Measurements from ENCODE around the gene BLNK.

The BLNK gene

GRCh38 chr10:96263176-96263575 is 8.2 kb downstream of the BLNK start:
- WGBS: 79% methylated on average over 4 of the region's 4 CpGs
- H4K8ac ChIP-seq (ENCODE audit: low read length): no peak overlapping the region
- no peaks in the 10 kb centered on the region for H3K36me3 ChIP-seq (ENCODE audit: control insufficient read depth in 1 of 2, insufficient read depth in 2 of 2, low read depth in 1 of 2, low read length in 2 of 2)
- no peaks in the 10 kb centered on the region for H3K4me1 ChIP-seq (ENCODE audit: control insufficient read depth, insufficient read depth, low read depth, low read length)
- H2AFZ ChIP-seq (ENCODE audit: low read depth, low read length): no peak overlapping the region
- no peak overlapping the region for H3K4ac ChIP-seq (ENCODE audit: low read depth in 1 of 2, low read length in 2 of 2)
- H2BK12ac ChIP-seq (ENCODE audit: low read length in 2 of 2): no peak overlapping the region
- no peak overlapping the region for H2BK120ac ChIP-seq (ENCODE audit: low read depth, low read length)
- no peak overlapping the region for H2AK5ac ChIP-seq (ENCODE audit: low read length, severe bottlenecking)
- H3K27ac ChIP-seq (ENCODE audit: low read length, poor library complexity, severe bottlenecking): no peak overlapping the region
- no peak overlapping the region for H2BK15ac ChIP-seq (ENCODE audit: low read depth, poor library complexity, severe bottlenecking)
- no peak overlapping the region for H4K91ac ChIP-seq (ENCODE audit: low read length)
- H3K9me3 ChIP-seq (ENCODE audit: control insufficient read depth, low read length): no peaks in the 10 kb centered on the region
- H3K27me3 ChIP-seq (ENCODE audit: control insufficient read depth in 1 of 2, insufficient read depth in 1 of 2, low read length in 2 of 2): peaks cover 0 to 3% of the 10 kb centered on the region in 2 experiments
- H3K4me3 ChIP-seq (ENCODE audit: insufficient read depth in 1 of 2, low read depth in 1 of 2, low read length in 2 of 2): no peak overlapping the region
- no peak overlapping the region for H3K18ac ChIP-seq (ENCODE audit: low read depth in 1 of 2, low read length in 2 of 2)
- no peak overlapping the region for H2BK5ac ChIP-seq (ENCODE audit: low read depth, low read length, poor library complexity, severe bottlenecking)
- no peak overlapping the region for H3K14ac ChIP-seq (ENCODE audit: low read length in 2 of 2)
- H3K4me2 ChIP-seq (ENCODE audit: low read length, poor library complexity, severe bottlenecking): no peak overlapping the region
- no peak for DNase-seq
- H3K23ac ChIP-seq (ENCODE audit: low read length in 2 of 2): no peak overlapping the region
- no peaks in the 10 kb centered on the region for H3K79me1 ChIP-seq (replicated peaks; ENCODE audit: low read length, poor library complexity, severe bottlenecking)
- H3K9ac ChIP-seq (ENCODE audit: low read length): no peak overlapping the region

DNA sequence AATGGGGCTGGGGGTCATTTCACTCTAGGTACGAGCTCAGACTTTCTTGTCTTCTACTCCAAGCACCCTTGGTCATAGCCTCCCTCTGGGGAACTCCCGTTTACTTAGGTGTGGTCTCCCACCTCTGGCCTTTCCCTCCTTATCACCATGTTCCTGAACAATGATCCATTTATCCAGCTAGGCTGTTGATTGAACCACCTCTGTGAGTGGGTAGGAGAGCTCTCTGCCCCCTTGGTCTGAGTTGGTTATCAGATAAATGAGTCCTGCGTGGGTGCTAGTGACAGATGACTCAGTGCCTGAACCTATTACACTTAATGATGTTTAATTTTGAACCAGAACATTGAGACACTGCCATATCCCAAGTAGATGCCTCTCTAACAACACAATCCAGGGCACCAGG is 9.4 kb downstream of the BLNK start:
- Histone ChIP-seq H3K27me3 (ENCODE audit: control insufficient read depth in 1 of 2, insufficient read depth in 1 of 2, low read length in 2 of 2) (peaks cover 0 to 3% of the 10 kb centered on the region in 2 experiments), H4K91ac (ENCODE audit: low read length) (no peak overlapping the region), H2BK120ac (ENCODE audit: low read depth, low read length) (no peak overlapping the region), H3K9ac (ENCODE audit: low read length) (no peak overlapping the region), H3K23ac (ENCODE audit: low read length in 2 of 2) (no peak overlapping the region), H3K79me1 (replicated peaks; ENCODE audit: low read length, poor library complexity, severe bottlenecking) (no peaks in the 10 kb centered on the region), H3K36me3 (ENCODE audit: control insufficient read depth in 1 of 2, insufficient read depth in 2 of 2, low read depth in 1 of 2, low read length in 2 of 2) (no peaks in the 10 kb centered on the region), H3K14ac (ENCODE audit: low read length in 2 of 2) (no peak overlapping the region), H2BK5ac (ENCODE audit: low read depth, low read length, poor library complexity, severe bottlenecking) (no peak overlapping the region), H2BK15ac (ENCODE audit: low read depth, poor library complexity, severe bottlenecking) (no peak overlapping the region), H2AK5ac (ENCODE audit: low read length, severe bottlenecking) (no peak overlapping the region), H3K18ac (ENCODE audit: low read depth in 1 of 2, low read length in 2 of 2) (no peak overlapping the region), H3K4me3 (ENCODE audit: insufficient read depth in 1 of 2, low read depth in 1 of 2, low read length in 2 of 2) (no peak overlapping the region), H2BK12ac (ENCODE audit: low read length in 2 of 2) (no peak overlapping the region), H3K4me1 (ENCODE audit: control insufficient read depth, insufficient read depth, low read depth, low read length) (no peaks in the 10 kb centered on the region), H2AFZ (ENCODE audit: low read depth, low read length) (no peak overlapping the region), H4K8ac (ENCODE audit: low read length) (no peak overlapping the region), H3K4me2 (ENCODE audit: low read length, poor library complexity, severe bottlenecking) (no peak overlapping the region), H3K4ac (ENCODE audit: low read depth in 1 of 2, low read length in 2 of 2) (no peak overlapping the region), H3K27ac (ENCODE audit: low read length, poor library complexity, severe bottlenecking) (no peak overlapping the region), H3K9me3 (ENCODE audit: control insufficient read depth, low read length) (no peaks in the 10 kb centered on the region)
- 79% methylated on average over 2 of the region's 3 CpGs for WGBS
- no peak for DNase-seq

DNA sequence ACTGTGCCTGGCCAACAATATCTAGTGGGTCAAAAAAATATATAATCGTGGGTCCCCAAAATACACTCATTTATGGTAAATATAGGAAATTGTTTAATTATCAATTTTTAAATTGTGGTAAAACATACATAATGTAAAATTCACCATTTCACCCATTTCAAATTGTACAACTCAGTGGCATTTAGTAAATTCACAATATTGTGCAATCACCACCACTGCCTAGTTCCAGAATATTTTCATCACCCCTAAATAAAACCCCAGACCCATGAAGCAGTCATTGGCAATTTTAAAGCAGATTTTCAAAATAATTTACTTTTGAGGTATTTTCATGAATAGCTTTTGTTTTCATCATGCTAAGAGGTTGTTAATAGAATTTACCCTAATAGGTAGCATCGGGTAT is 10.2 kb downstream of the BLNK start:
- Histone ChIP-seq H3K27ac (ENCODE audit: low read length, poor library complexity, severe bottlenecking) (no peak overlapping the region), H3K4me3 (ENCODE audit: insufficient read depth in 1 of 2, low read depth in 1 of 2, low read length in 2 of 2) (no peak overlapping the region), H3K4me1 (ENCODE audit: control insufficient read depth, insufficient read depth, low read depth, low read length) (no peaks in the 10 kb centered on the region), H2AK5ac (ENCODE audit: low read length, severe bottlenecking) (no peak overlapping the region), H2BK12ac (ENCODE audit: low read length in 2 of 2) (no peak overlapping the region), H3K4ac (ENCODE audit: low read depth in 1 of 2, low read length in 2 of 2) (no peak overlapping the region), H3K23ac (ENCODE audit: low read length in 2 of 2) (no peak overlapping the region), H3K9me3 (ENCODE audit: control insufficient read depth, low read length) (no peaks in the 10 kb centered on the region), H3K27me3 (ENCODE audit: control insufficient read depth in 1 of 2, insufficient read depth in 1 of 2, low read length in 2 of 2) (peaks cover 0 to 3% of the 10 kb centered on the region in 2 experiments), H3K36me3 (ENCODE audit: control insufficient read depth in 1 of 2, insufficient read depth in 2 of 2, low read depth in 1 of 2, low read length in 2 of 2) (no peaks in the 10 kb centered on the region), H4K91ac (ENCODE audit: low read length) (no peak overlapping the region), H4K8ac (ENCODE audit: low read length) (no peak overlapping the region), H2AFZ (ENCODE audit: low read depth, low read length) (no peak overlapping the region), H3K9ac (ENCODE audit: low read length) (no peak overlapping the region), H2BK120ac (ENCODE audit: low read depth, low read length) (no peak overlapping the region), H3K14ac (ENCODE audit: low read length in 2 of 2) (no peak overlapping the region), H2BK15ac (ENCODE audit: low read depth, poor library complexity, severe bottlenecking) (no peak overlapping the region), H2BK5ac (ENCODE audit: low read depth, low read length, poor library complexity, severe bottlenecking) (no peak overlapping the region), H3K79me1 (replicated peaks; ENCODE audit: low read length, poor library complexity, severe bottlenecking) (no peaks in the 10 kb centered on the region), H3K18ac (ENCODE audit: low read depth in 1 of 2, low read length in 2 of 2) (no peak overlapping the region), H3K4me2 (ENCODE audit: low read length, poor library complexity, severe bottlenecking) (no peak overlapping the region)
- 93% methylated on average over 1 of the region's 2 CpGs for WGBS
- no peak for DNase-seq

GRCh38 chr10:96260014-96260413 is 11.4 kb downstream of the BLNK start:
- H3K4me3 ChIP-seq (ENCODE audit: insufficient read depth in 1 of 2, low read depth in 1 of 2, low read length in 2 of 2): no peak overlapping the region
- H3K18ac ChIP-seq (ENCODE audit: low read depth in 1 of 2, low read length in 2 of 2): no peak overlapping the region
- H3K9ac ChIP-seq (ENCODE audit: low read length): no peak overlapping the region
- H2AFZ ChIP-seq (ENCODE audit: low read depth, low read length): no peak overlapping the region
- H2BK12ac ChIP-seq (ENCODE audit: low read length in 2 of 2): no peak overlapping the region
- no peaks in the 10 kb centered on the region for H3K9me3 ChIP-seq (ENCODE audit: control insufficient read depth, low read length)
- no peak overlapping the region for H2AK5ac ChIP-seq (ENCODE audit: low read length, severe bottlenecking)
- 60% methylated on average over 3 of the region's 3 CpGs for WGBS
- H3K36me3 ChIP-seq (ENCODE audit: control insufficient read depth in 1 of 2, insufficient read depth in 2 of 2, low read depth in 1 of 2, low read length in 2 of 2): no peaks in the 10 kb centered on the region
- H3K4ac ChIP-seq (ENCODE audit: low read depth in 1 of 2, low read length in 2 of 2): no peak overlapping the region
- H4K8ac ChIP-seq (ENCODE audit: low read length): no peak overlapping the region
- H3K27ac ChIP-seq (ENCODE audit: low read length, poor library complexity, severe bottlenecking): no peak overlapping the region
- H3K14ac ChIP-seq (ENCODE audit: low read length in 2 of 2): no peak overlapping the region
- no peak overlapping the region for H3K23ac ChIP-seq (ENCODE audit: low read length in 2 of 2)
- DNase-seq: no peak
- H2BK15ac ChIP-seq (ENCODE audit: low read depth, poor library complexity, severe bottlenecking): no peak overlapping the region
- H2BK120ac ChIP-seq (ENCODE audit: low read depth, low read length): no peak overlapping the region
- H2BK5ac ChIP-seq (ENCODE audit: low read depth, low read length, poor library complexity, severe bottlenecking): no peak overlapping the region
- H3K79me1 ChIP-seq (replicated peaks; ENCODE audit: low read length, poor library complexity, severe bottlenecking): no peaks in the 10 kb centered on the region
- H3K27me3 ChIP-seq (ENCODE audit: control insufficient read depth in 1 of 2, insufficient read depth in 1 of 2, low read length in 2 of 2): peaks cover 0 to 3% of the 10 kb centered on the region in 2 experiments
- no peak overlapping the region for H3K4me2 ChIP-seq (ENCODE audit: low read length, poor library complexity, severe bottlenecking)
- H3K4me1 ChIP-seq (ENCODE audit: control insufficient read depth, insufficient read depth, low read depth, low read length): no peaks in the 10 kb centered on the region
- H4K91ac ChIP-seq (ENCODE audit: low read length): no peak overlapping the region

Measured in mesenchymal stem cell (in vitro differentiated cells and primary cell).